Stimulated activated CD4-positive, alpha-beta T cell treated with anti-CD3 and anti-CD28 coated beads, TNF-alpha, amount 100 ng/mL, for 48 hours (primary cell): ENCODE measurements around the gene JMY.

Source experiments
- DNase-seq, 3 donors: peaks; one replicate each; pipeline ENCODE4 v3.0.0-alpha.2; 2020; ENCODE audit warnings: low read depth in 3 of 3

The JMY gene

GRCh38 chr5:79235634-79236361 is at the start of gene JMY:
Gene JMY, plus strand, starts transcription at chr5:79236131. Its CDS starts 520 bp downstream, at chr5:79236651.
- DNase-seq, result peak; percentile 60 to 74 (median 67)

GRCh38 chr5:79186455-79186854 is 49.5 kb upstream of the JMY start:
- DNase-seq, result no peak

- DNase-seq, result no peak
Measured at GRCh38 chr5:79189439-79190234, 46.3 kb upstream of the JMY start.

GRCh38 chr5:79190235-79190529 is 45.7 kb upstream of the JMY start:
- DNase-seq, result no peak

- no peak for DNase-seq
Measured at GRCh38 chr5:79191457-79191856, 44.5 kb upstream of the JMY start.

- DNase-seq, result no peak
Measured at GRCh38 chr5:79193643-79194042, 42.3 kb upstream of the JMY start.

GRCh38 chr5:79200573-79201183 is 35.3 kb upstream of the JMY start:
- DNase-seq, result no peak

GRCh38 chr5:79201206-79201605 is 34.7 kb upstream of the JMY start:
- DNase-seq, result no peak

- DNase-seq, result no peak
Measured at GRCh38 chr5:79202076-79202475, 33.9 kb upstream of the JMY start.

- no peak for DNase-seq
Measured at GRCh38 chr5:79205965-79206364, 30.0 kb upstream of the JMY start.

- DNase-seq, result no peak
Measured at GRCh38 chr5:79206541-79206940, 29.4 kb upstream of the JMY start.

- no peak for DNase-seq
Measured at GRCh38 chr5:79209505-79209904, 26.4 kb upstream of the JMY start.

- DNase-seq, result no peak
Measured at GRCh38 chr5:79224286-79224984, 11.5 kb upstream of the JMY start.

GRCh38 chr5:79225026-79225425 is 10.9 kb upstream of the JMY start:
- no peak for DNase-seq

GRCh38 chr5:79225441-79225840 is 10.5 kb upstream of the JMY start:
- no peak for DNase-seq

GRCh38 chr5:79227484-79228025 is 8.4 kb upstream of the JMY start:
- no peak for DNase-seq

- DNase-seq, result peak in 1 of 3 donors; percentile 3
Measured at GRCh38 chr5:79229357-79230174, 6.4 kb upstream of the JMY start.

GRCh38 chr5:79235261-79235633 is 684 bp upstream of the JMY start:
- DNase-seq, result no peak

- DNase-seq, result peak in 1 of 3 donors; percentile 23
Measured at GRCh38 chr5:79236362-79236969, 535 bp downstream of the JMY start.

GRCh38 chr5:79236970-79237739 is 1.2 kb downstream of the JMY start:
- peak; percentile 3 to 22 (median 10) for DNase-seq
